GM21390 (cell line): ENCODE measurements around the gene GORASP2.

Experiments used
- ATAC-seq: cut with Tn5 transposase; IDR thresholded peaks from one replicate; pipeline ENCODE4 v1.9.1; 2021; ENCODE audit not compliant: unreplicated experiment

GORASP2 gene

DNA sequence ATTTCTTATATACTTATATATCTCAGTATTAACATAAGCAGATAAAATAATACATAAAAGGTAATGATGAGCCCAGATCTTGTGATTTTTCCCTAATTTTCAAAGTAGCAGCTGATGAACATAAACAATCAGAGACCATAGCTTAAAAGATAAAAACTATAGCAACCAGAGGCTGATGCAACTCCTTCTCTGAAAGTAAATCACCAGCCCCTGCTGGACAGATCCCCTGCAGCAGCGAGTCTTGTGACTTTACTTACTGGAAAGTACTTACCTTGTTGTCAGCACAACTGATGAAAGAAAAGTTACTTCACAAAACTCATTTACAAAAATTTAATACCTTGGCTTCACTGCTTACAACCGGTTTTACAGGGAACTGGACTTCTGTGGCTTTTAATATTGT, 67.3 kb downstream of the GORASP2 start:
- ATAC-seq, result no peak

- ATAC-seq, result no peak
Measured at GRCh38 chr2:170997893-170998597, 69.0 kb downstream of the GORASP2 start.

GRCh38 chr2:170999654-171000053, 70.6 kb downstream of the GORASP2 start:
- ATAC-seq, result no peak

GRCh38 chr2:171004363-171004762, 75.3 kb downstream of the GORASP2 start:
- ATAC-seq, result no peak

DNA sequence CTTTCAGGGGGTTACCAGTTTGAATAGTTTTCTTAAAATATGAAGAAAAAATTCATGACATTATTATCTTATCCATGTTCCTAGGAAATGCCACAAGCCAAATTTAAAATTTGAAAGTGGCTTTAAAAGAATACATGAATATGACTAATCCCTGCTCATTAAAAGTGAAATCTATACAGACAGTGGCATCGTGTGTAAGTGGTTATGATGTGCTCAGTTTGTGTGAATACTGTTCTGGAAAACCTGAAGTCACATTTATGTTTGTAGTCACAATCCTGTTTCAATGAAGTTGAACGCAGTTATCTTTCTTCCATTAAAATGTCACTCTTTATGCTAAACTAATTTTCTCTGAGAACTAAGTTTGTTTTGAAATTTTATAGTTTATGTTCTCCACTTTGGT, 75.8 kb downstream of the GORASP2 start:
- ATAC-seq, result no peak

DNA sequence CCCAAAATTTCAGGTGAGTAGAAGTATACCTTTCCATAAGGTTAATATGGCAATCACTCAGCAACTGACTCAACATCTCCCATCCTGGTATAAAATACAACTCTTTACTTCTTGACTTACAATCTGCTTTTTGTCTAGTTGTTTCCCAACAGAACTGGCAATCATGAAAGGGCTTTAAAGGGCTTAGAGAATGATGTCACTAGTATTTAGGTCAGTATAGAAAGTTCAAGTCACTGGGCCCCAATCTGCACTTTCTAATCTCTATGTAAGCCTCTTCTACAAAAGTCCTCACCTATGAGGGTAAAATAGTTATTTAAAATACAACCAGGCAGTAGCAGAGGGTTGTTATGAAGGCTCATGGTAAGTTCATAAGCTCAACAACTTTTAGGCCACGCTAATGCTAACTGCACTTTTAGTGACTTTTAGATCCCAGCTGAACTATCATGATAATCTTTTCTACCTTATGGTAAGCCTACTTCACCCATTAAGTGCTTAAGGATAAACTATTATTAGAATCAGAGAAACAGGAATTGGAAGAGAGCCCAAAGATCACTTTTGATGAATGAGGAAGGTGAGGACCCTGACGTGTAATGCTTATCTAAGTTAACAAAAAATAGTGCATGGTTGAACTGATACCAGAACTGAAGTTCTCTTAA, 79.6 kb downstream of the GORASP2 start:
- no peak for ATAC-seq

GRCh38 chr2:171009386-171009785, 80.3 kb downstream of the GORASP2 start:
- ATAC-seq, result no peak

DNA sequence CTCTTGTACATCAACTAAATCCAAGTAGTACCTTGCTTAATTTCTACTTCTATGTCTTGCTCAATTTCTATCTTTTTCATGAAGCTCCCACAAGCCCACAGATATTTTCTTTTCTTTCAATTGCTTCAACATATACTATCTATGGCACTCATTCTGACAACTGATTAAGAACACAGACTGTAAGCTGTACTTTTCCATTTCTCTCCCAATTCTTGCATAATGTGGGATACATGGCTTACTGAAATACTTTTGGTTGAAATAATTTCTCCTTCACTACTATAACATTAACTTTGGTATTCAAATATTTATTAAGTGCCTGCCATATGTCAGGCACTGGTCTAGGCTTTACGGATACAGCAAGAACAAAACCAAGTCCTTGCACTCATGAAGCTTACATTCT, 84.8 kb downstream of the GORASP2 start:
- no peak for ATAC-seq

- no peak for ATAC-seq
Measured at GRCh38 chr2:171016125-171016524, 87.1 kb downstream of the GORASP2 start.
